ENCODE measurements around the gene HLX.

The HLX gene

GRCh38 chr1:220894025-220894923 lies 15.0 kb downstream of the HLX start:
- DNase-seq (ENCODE audit: low read depth in 1 of 2, low spot score in 1 of 2): no peak
- in situ Hi-C loops (cut with HindIII; ENCODE audit: low pct_unique_long_range_greater_than_20kb, low sequenced_read_pairs): no loop called here
- TF ChIP-seq JUND (IDR thresholded peaks at IDR 0.05; ENCODE audit: low read depth): no peak

- DNase-seq (ENCODE audit: low read depth in 1 of 2, low spot score in 1 of 2): no peak
- no peak for TF ChIP-seq JUND (IDR thresholded peaks at IDR 0.05; ENCODE audit: low read depth)
- in situ Hi-C loops (cut with HindIII; ENCODE audit: low pct_unique_long_range_greater_than_20kb, low sequenced_read_pairs): no loop called here
Observed at GRCh38 chr1:220894924-220895256, 15.6 kb downstream of the HLX start.

GRCh38 chr1:220895412-220895946 lies 16.2 kb downstream of the HLX start:
- no peak for DNase-seq (ENCODE audit: low read depth in 1 of 2, low spot score in 1 of 2)
- in situ Hi-C loops (cut with HindIII; ENCODE audit: low pct_unique_long_range_greater_than_20kb, low sequenced_read_pairs): no loop called here
- no peak for TF ChIP-seq JUND (IDR thresholded peaks at IDR 0.05; ENCODE audit: low read depth)

GRCh38 chr1:220896092-220896491 lies 16.8 kb downstream of the HLX start:
- in situ Hi-C loops (cut with HindIII; ENCODE audit: low pct_unique_long_range_greater_than_20kb, low sequenced_read_pairs): no loop called here
- TF ChIP-seq JUND (IDR thresholded peaks at IDR 0.05; ENCODE audit: low read depth): no peak
- DNase-seq (ENCODE audit: low read depth in 1 of 2, low spot score in 1 of 2): no peak

- in situ Hi-C loops (cut with HindIII; ENCODE audit: low pct_unique_long_range_greater_than_20kb, low sequenced_read_pairs): no loop called here
- no peak for TF ChIP-seq JUND (IDR thresholded peaks at IDR 0.05; ENCODE audit: low read depth)
- no peak for DNase-seq (ENCODE audit: low read depth in 1 of 2, low spot score in 1 of 2)
Observed at GRCh38 chr1:220900842-220901241, 21.6 kb downstream of the HLX start.

GRCh38 chr1:220901881-220902280 lies 22.6 kb downstream of the HLX start:
- in situ Hi-C loops (cut with HindIII; ENCODE audit: low pct_unique_long_range_greater_than_20kb, low sequenced_read_pairs): no loop called here
- DNase-seq (ENCODE audit: low read depth in 1 of 2, low spot score in 1 of 2): no peak
- no peak for TF ChIP-seq JUND (IDR thresholded peaks at IDR 0.05; ENCODE audit: low read depth)

GRCh38 chr1:220902916-220903315 lies 23.7 kb downstream of the HLX start:
- in situ Hi-C loops (cut with HindIII; ENCODE audit: low pct_unique_long_range_greater_than_20kb, low sequenced_read_pairs): no loop called here
- no peak for TF ChIP-seq JUND (IDR thresholded peaks at IDR 0.05; ENCODE audit: low read depth)
- no peak for DNase-seq (ENCODE audit: low read depth in 1 of 2, low spot score in 1 of 2)

- no peak for TF ChIP-seq JUND (IDR thresholded peaks at IDR 0.05; ENCODE audit: low read depth)
- in situ Hi-C loops (cut with HindIII; ENCODE audit: low pct_unique_long_range_greater_than_20kb, low sequenced_read_pairs): no loop called here
- DNase-seq (ENCODE audit: low read depth in 1 of 2, low spot score in 1 of 2): no peak
Observed at GRCh38 chr1:220904876-220905275, 25.6 kb downstream of the HLX start.

GRCh38 chr1:220905650-220906560 lies 26.7 kb downstream of the HLX start:
- TF ChIP-seq JUND (IDR thresholded peaks at IDR 0.05; ENCODE audit: low read depth): no peak
- in situ Hi-C loops (cut with HindIII; ENCODE audit: low pct_unique_long_range_greater_than_20kb, low sequenced_read_pairs): no loop called here
- no peak for DNase-seq (ENCODE audit: low read depth in 1 of 2, low spot score in 1 of 2)

- peak in 1 of 2 experiments; percentile 28 for DNase-seq (ENCODE audit: low read depth in 1 of 2, low spot score in 1 of 2)
- in situ Hi-C loops (cut with HindIII; ENCODE audit: low pct_unique_long_range_greater_than_20kb, low sequenced_read_pairs): no loop called here
- no peak for TF ChIP-seq JUND (IDR thresholded peaks at IDR 0.05; ENCODE audit: low read depth)
Observed at GRCh38 chr1:220906561-220907334, 27.5 kb downstream of the HLX start.

GRCh38 chr1:220908757-220909156 lies 29.5 kb downstream of the HLX start:
- peak in 1 of 2 experiments; percentile 49 for DNase-seq (ENCODE audit: low read depth in 1 of 2, low spot score in 1 of 2)
- in situ Hi-C loops (cut with HindIII; ENCODE audit: low pct_unique_long_range_greater_than_20kb, low sequenced_read_pairs): no loop called here
- no peak for TF ChIP-seq JUND (IDR thresholded peaks at IDR 0.05; ENCODE audit: low read depth)

GRCh38 chr1:220910021-220910420 lies 30.8 kb downstream of the HLX start:
- TF ChIP-seq JUND (IDR thresholded peaks at IDR 0.05; ENCODE audit: low read depth): no peak
- in situ Hi-C loops (cut with HindIII; ENCODE audit: low pct_unique_long_range_greater_than_20kb, low sequenced_read_pairs): no loop called here
- no peak for DNase-seq (ENCODE audit: low read depth in 1 of 2, low spot score in 1 of 2)

Measured in T47D (cell line).